NCI-H1048 (cell line): ENCODE data around the gene TRMT13.

ENCODE experiments used
- DNase-seq: peaks from one replicate; lab custom pipeline; 2025; lab: John Stamatoyannopoulos, UW

Gene TRMT13

GRCh38 chr1:100132566-100133477 is at the start of gene TRMT13, which contains the start of gene SASS6:
Gene TRMT13 (plus strand): TSS chr1:100133163. CDS start chr1:100133169, 6 bp downstream.
Gene SASS6 (minus strand): TSS chr1:100132930. CDS start chr1:100132814, 116 bp downstream.
- peak; percentile 96 for DNase-seq

- DNase-seq, result no peak
These were observed 45.6 kb upstream of the TRMT13 start for GRCh38 chr1:100087396-100087795.

- DNase-seq, result no peak
These were observed 43.9 kb upstream of the TRMT13 start for GRCh38 chr1:100089082-100089481.

- no peak for DNase-seq
These were observed 42.5 kb upstream of the TRMT13 start for GRCh38 chr1:100090471-100090870.

GRCh38 chr1:100100202-100100601 is 32.8 kb upstream of the TRMT13 start:
- DNase-seq, result no peak

- no peak for DNase-seq
These were observed 31.4 kb upstream of the TRMT13 start for GRCh38 chr1:100101564-100101963.

GRCh38 chr1:100107696-100108095 is 25.3 kb upstream of the TRMT13 start:
- no peak for DNase-seq

- no peak for DNase-seq
These were observed 23.4 kb upstream of the TRMT13 start for GRCh38 chr1:100109554-100110066.

- no peak for DNase-seq
These were observed 17.4 kb upstream of the TRMT13 start for GRCh38 chr1:100115524-100115923.

- DNase-seq, result no peak
These were observed 10.8 kb upstream of the TRMT13 start for GRCh38 chr1:100122177-100122576.

- DNase-seq, result no peak
These were observed 5.7 kb upstream of the TRMT13 start for GRCh38 chr1:100127226-100127625.

- DNase-seq, result no peak
These were observed 2.3 kb upstream of the TRMT13 start for GRCh38 chr1:100130552-100131077.

GRCh38 chr1:100131623-100132022 is 1.3 kb upstream of the TRMT13 start:
- no peak for DNase-seq

GRCh38 chr1:100134872-100135271 is 1.9 kb downstream of the TRMT13 start:
- no peak for DNase-seq

GRCh38 chr1:100137602-100138001 is 4.6 kb downstream of the TRMT13 start:
- no peak for DNase-seq

- DNase-seq, result no peak
These were observed 8.2 kb downstream of the TRMT13 start for GRCh38 chr1:100141192-100141591.

- DNase-seq, result no peak
These were observed 9.4 kb downstream of the TRMT13 start for GRCh38 chr1:100142343-100142742.

GRCh38 chr1:100145116-100145515 is 12.2 kb downstream of the TRMT13 start:
- DNase-seq, result no peak

- no peak for DNase-seq
These were observed 14.0 kb downstream of the TRMT13 start for GRCh38 chr1:100146958-100147357.

- no peak for DNase-seq
These were observed 14.9 kb downstream of the TRMT13 start for GRCh38 chr1:100147875-100148274.

GRCh38 chr1:100151679-100152078 is 18.7 kb downstream of the TRMT13 start:
- DNase-seq, result no peak

- no peak for DNase-seq
These were observed 19.3 kb downstream of the TRMT13 start for GRCh38 chr1:100152271-100152670.

GRCh38 chr1:100162881-100163280 is 29.9 kb downstream of the TRMT13 start:
- no peak for DNase-seq
